HCT116 (cell line): ENCODE data around the gene KRT77. TPM values are rescaled to one million over a fixed set of nuclear protein-coding genes. Genes with fewer than 3 reads are reported as not detected.

Experiments
- ATAC-seq: fragments of 200-7000 bp; cut with Tn5 transposase; 2 replicates; pipeline ENCODE4 v1.9.1; 2020; ENCODE audit warnings: mild to moderate bottlenecking, moderate library complexity
- BruUV-seq: library from RNA; stranded (reverse); fragments of 400-500 nt; replicated peaks from 2 replicates; lab custom pipeline; 2021; lab: Mats Ljungman, UMichigan
- CTCF ChIA-PET: fragments of 300-600 bp; sonication (Branson Sonifier 250); formaldehyde crosslinking; loops from one replicate; lab custom pipeline; 2021; ENCODE audit warnings: antibody characterized with exemption; lab: Charles Lee
- POLR2A ChIA-PET: fragments of 300-600, 350-600 bp; sonication (Branson Sonifier 250); formaldehyde crosslinking; loops from one replicate; lab custom pipeline; 2021; ENCODE audit warnings: antibody characterized with exemption; lab: Charles Lee
- RAD21 ChIA-PET, 2 experiments: fragments of 300-600 bp; sonication (Branson Sonifier 250); formaldehyde crosslinking; loops; one replicate each; lab custom pipeline; 2023; ENCODE audit warnings: low total read pairs in 2 of 2; ENCODE audit not compliant: uncharacterized antibody in 2 of 2, unreplicated experiment in 2 of 2, low non-redundant PET in 1 of 2; lab: Charles Lee
- DNase-seq: peaks from one replicate; pipeline ENCODE4 v3.0.0-alpha.2; 2010; ENCODE audit warnings: low read depth, low spot score
- H2AFZ ChIP-seq: fragments of 200-600 bp; shearing (Covaris generic), sonication (generic); 2 replicates; pipeline ENCODE4 v1.6.1; 2017; ENCODE audit warnings: low read depth, mixed run types, mixed read lengths, antibody characterized with exemption, low read length; ENCODE audit not compliant: poor library complexity, severe bottlenecking
- H3K27ac ChIP-seq: 2 replicates; pipeline ENCODE4 v1.5.1; 2012; ENCODE audit warnings: low read depth, low read length
- H3K27me3 ChIP-seq: fragments of 200-600 bp; sonication (generic); 2 replicates; pipeline ENCODE4 v1.6.1; 2016; ENCODE audit warnings: mixed run types, low read length, mixed read lengths; ENCODE audit not compliant: insufficient read depth
- H3K36me3 ChIP-seq, 2 experiments: fragments of 200-500 bp in 1 of 2; fragments of 200-600 bp in 1 of 2; sonication (Bioruptor generic) in 1 of 2; sonication (generic) in 1 of 2; 2 replicates each; pipeline versions ENCODE4 v1.5.1 to v1.6.1; 2014 to 2016; ENCODE audit warnings: low read length in 2 of 2, inconsistent platforms in 1 of 2, mixed read lengths in 1 of 2, mixed run types in 1 of 2; ENCODE audit not compliant: insufficient read depth in 2 of 2, control insufficient read depth in 1 of 2
- H3K4me1 ChIP-seq, 2 experiments: fragments of 200-600 bp in 1 of 2; sonication (generic) in 1 of 2; 2 replicates each; pipeline versions ENCODE4 v1.5.1 to v1.6.1; 2012 to 2017; ENCODE audit warnings: low read length in 2 of 2, inconsistent platforms in 1 of 2, mild to moderate bottlenecking in 1 of 2, mixed read lengths in 1 of 2, mixed run types in 1 of 2, moderate library complexity in 1 of 2; ENCODE audit not compliant: insufficient read depth in 2 of 2, control insufficient read depth in 1 of 2
- H3K4me2 ChIP-seq: fragments of 200-600 bp; sonication (generic); 2 replicates; pipeline ENCODE4 v1.6.1; 2017; ENCODE audit warnings: mixed run types, low read length, mixed read lengths
- H3K4me3 ChIP-seq, 2 experiments: fragments of 200-600 bp in 1 of 2; sonication (generic) in 1 of 2; replicated peaks in 1 of 2; 2 replicates each; pipeline ENCODE4 v1.5.1; 2011 to 2016; ENCODE audit warnings: low read length in 2 of 2, control low read depth in 1 of 2, low read depth in 1 of 2, mild to moderate bottlenecking in 1 of 2, mixed read lengths in 1 of 2, mixed run types in 1 of 2
- H3K79me2 ChIP-seq: fragments of 200-600 bp; sonication (generic); 2 replicates; pipeline ENCODE4 v1.6.1; 2017; ENCODE audit warnings: mild to moderate bottlenecking, mixed run types, low read length, moderate library complexity, mixed read lengths; ENCODE audit not compliant: insufficient read depth
- H3K9ac ChIP-seq: fragments of 200-600 bp; sonication (generic); 2 replicates; pipeline ENCODE4 v1.6.1; 2016; ENCODE audit warnings: low read length, mixed read lengths
- H3K9me2 ChIP-seq: fragments of 200-600 bp; sonication (generic), shearing (Covaris generic); 2 replicates; pipeline ENCODE4 v1.6.1; 2017; ENCODE audit warnings: mixed run types, mild to moderate bottlenecking, moderate library complexity; ENCODE audit not compliant: insufficient read depth
- H3K9me3 ChIP-seq, 2 experiments: fragments of 200-500 bp in 1 of 2; fragments of 200-600 bp in 1 of 2; sonication (Bioruptor generic) in 1 of 2; sonication (generic) in 1 of 2; 2 replicates each; pipeline ENCODE4 v1.6.1; 2014 to 2017; ENCODE audit warnings: low read length in 2 of 2, mixed read lengths in 2 of 2, inconsistent platforms in 1 of 2, low read depth in 1 of 2, mild to moderate bottlenecking in 1 of 2, mixed run types in 1 of 2, moderate library complexity in 1 of 2; ENCODE audit not compliant: control insufficient read depth in 1 of 2, insufficient read depth in 1 of 2
- H4K20me1 ChIP-seq: fragments of 200-600 bp; sonication (generic), shearing (Covaris generic); 2 replicates; pipeline ENCODE4 v1.6.1; 2017; ENCODE audit warnings: mixed run types, mild to moderate bottlenecking, moderate library complexity; ENCODE audit not compliant: insufficient read depth
- CEBPB ChIP-seq: IDR thresholded peaks from 2 replicates; pipeline ENCODE4 v1.6.1; 2012; ENCODE audit warnings: low read depth
- ELF1 ChIP-seq: IDR thresholded peaks from 2 replicates; pipeline ENCODE4 v1.6.1; 2012; ENCODE audit warnings: low read depth, borderline replicate concordance
- EZH2 ChIP-seq: fragments of 200-600 bp; sonication (generic); IDR thresholded peaks from 2 replicates; pipeline ENCODE4 v1.6.1; 2017; ENCODE audit warnings: antibody characterized with exemption, mixed run types
- EZH2phosphoT487 ChIP-seq: fragments of 200-600 bp; IDR thresholded peaks from 2 replicates; pipeline ENCODE4 v1.6.1; 2018; ENCODE audit warnings: antibody characterized with exemption, borderline replicate concordance
- FOSL1 ChIP-seq: IDR thresholded peaks from 2 replicates; pipeline ENCODE4 v1.6.1; 2012; ENCODE audit warnings: low read depth
- JUND ChIP-seq: IDR thresholded peaks from 2 replicates; pipeline ENCODE4 v1.6.1; 2012
- POLR2A ChIP-seq: IDR thresholded peaks from 2 replicates; pipeline ENCODE4 v1.7.0; 2011; ENCODE audit warnings: borderline replicate concordance; ENCODE audit not compliant: insufficient read depth, insufficient read length; ENCODE audit errors: extremely low read depth
- POLR2AphosphoS5 ChIP-seq: IDR thresholded peaks from 2 replicates; pipeline ENCODE4 v1.6.1; 2011; ENCODE audit warnings: mild to moderate bottlenecking, low read depth, low read length, moderate library complexity
- RAD21 ChIP-seq: IDR thresholded peaks from 2 replicates; pipeline ENCODE4 v1.6.1; 2012; ENCODE audit warnings: low read depth, mild to moderate bottlenecking
- SRF ChIP-seq: IDR thresholded peaks from 2 replicates; pipeline ENCODE4 v1.6.1; 2012; ENCODE audit warnings: low read depth
- TCF7L2 ChIP-seq: IDR thresholded peaks from 2 replicates; pipeline ENCODE4 v1.7.0; 2011; ENCODE audit warnings: borderline replicate concordance, inconsistent platforms; ENCODE audit not compliant: insufficient read depth, insufficient read length; ENCODE audit errors: extremely low read depth
- YY1 ChIP-seq: IDR thresholded peaks from 2 replicates; pipeline ENCODE4 v1.6.1; 2011; ENCODE audit warnings: low read length, low read depth, moderate library complexity, mild to moderate bottlenecking; ENCODE audit not compliant: insufficient replicate concordance; ENCODE audit errors: extremely low read depth
- ZBTB33 ChIP-seq: IDR thresholded peaks from 2 replicates; pipeline ENCODE4 v1.6.1; 2011; ENCODE audit warnings: mild to moderate bottlenecking, low read length, moderate library complexity; ENCODE audit not compliant: insufficient replicate concordance; ENCODE audit errors: extremely low read depth
- ZFX ChIP-seq: fragments of 450-650 bp; IDR thresholded peaks from 2 replicates; pipeline ENCODE4 v1.6.1; 2017
- ZNF274 ChIP-seq: fragments of 200-500 bp; sonication (Bioruptor generic); IDR thresholded peaks from 2 replicates; pipeline ENCODE4 v1.6.1; 2014; ENCODE audit warnings: mild to moderate bottlenecking, low read depth, low read length, inconsistent platforms
- intact Hi-C: fragments of 100-400 bp; cut with micrococcal nuclease; formaldehyde crosslinking; loops from 2 replicates; pipeline ENCODE4 v1.10.0; 2022
- total RNA-seq: library from RNA; stranded (reverse); gene quantifications from one replicate; pipeline ENCODE4 v1.2.1, GENCODE V29; 2021; ENCODE audit not compliant: unreplicated experiment
- TF ChIP-seq, protein P1 (sequence below): IDR thresholded peaks from 2 replicates; pipeline ENCODE4 v1.6.1; 2012; ENCODE audit warnings: low read depth
- TF ChIP-seq, protein P2 (sequence below): IDR thresholded peaks from 2 replicates; pipeline ENCODE4 v1.6.1; 2012

The KRT77 gene
- total RNA-seq, 1 experiment from 2014 or later, result not detected

DNA sequence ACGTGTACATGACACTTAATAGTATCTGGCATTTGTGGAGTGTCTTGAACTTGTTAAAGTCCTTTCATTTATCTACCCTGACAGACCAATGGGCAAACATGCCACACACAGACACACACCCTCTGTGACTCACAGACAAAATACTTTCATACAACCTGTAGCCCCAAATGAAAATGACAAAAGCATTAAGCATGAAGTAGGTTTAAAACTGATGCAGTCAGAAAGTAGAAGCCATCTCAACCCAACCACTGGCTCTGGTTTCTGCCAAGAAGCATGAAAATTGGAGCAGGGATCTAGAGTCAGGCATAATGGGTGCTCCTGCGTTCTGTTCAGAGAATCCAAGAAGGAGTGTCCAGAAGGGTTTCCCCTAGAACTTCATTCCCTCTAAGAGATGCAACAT lies 23.1 kb upstream of the KRT77 start:
- ATAC-seq (no peak), DNase-seq (no peak)
- H3K9me3 ChIP-seq, result no peaks in the 10 kb centered on the region
- TF ChIP-seq EZH2 (no peak), SRF (no peak), ZNF274 (no peak), TCF7L2 (no peak), POLR2AphosphoS5 (no peak), POLR2A (no peak), EZH2phosphoT487 (no peak), CEBPB (no peak), JUND (no peak), ZBTB33 (no peak), YY1 (no peak), RAD21 (no peak), ZFX (no peak), FOSL1 (no peak), ELF1 (no peak)
- TF ChIP-seq, protein P1, sequence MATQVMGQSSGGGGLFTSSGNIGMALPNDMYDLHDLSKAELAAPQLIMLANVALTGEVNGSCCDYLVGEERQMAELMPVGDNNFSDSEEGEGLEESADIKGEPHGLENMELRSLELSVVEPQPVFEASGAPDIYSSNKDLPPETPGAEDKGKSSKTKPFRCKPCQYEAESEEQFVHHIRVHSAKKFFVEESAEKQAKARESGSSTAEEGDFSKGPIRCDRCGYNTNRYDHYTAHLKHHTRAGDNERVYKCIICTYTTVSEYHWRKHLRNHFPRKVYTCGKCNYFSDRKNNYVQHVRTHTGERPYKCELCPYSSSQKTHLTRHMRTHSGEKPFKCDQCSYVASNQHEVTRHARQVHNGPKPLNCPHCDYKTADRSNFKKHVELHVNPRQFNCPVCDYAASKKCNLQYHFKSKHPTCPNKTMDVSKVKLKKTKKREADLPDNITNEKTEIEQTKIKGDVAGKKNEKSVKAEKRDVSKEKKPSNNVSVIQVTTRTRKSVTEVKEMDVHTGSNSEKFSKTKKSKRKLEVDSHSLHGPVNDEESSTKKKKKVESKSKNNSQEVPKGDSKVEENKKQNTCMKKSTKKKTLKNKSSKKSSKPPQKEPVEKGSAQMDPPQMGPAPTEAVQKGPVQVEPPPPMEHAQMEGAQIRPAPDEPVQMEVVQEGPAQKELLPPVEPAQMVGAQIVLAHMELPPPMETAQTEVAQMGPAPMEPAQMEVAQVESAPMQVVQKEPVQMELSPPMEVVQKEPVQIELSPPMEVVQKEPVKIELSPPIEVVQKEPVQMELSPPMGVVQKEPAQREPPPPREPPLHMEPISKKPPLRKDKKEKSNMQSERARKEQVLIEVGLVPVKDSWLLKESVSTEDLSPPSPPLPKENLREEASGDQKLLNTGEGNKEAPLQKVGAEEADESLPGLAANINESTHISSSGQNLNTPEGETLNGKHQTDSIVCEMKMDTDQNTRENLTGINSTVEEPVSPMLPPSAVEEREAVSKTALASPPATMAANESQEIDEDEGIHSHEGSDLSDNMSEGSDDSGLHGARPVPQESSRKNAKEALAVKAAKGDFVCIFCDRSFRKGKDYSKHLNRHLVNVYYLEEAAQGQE, result no peak
- TF ChIP-seq, protein P2, sequence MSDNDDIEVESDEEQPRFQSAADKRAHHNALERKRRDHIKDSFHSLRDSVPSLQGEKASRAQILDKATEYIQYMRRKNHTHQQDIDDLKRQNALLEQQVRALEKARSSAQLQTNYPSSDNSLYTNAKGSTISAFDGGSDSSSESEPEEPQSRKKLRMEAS, result no peak
- no peaks in the 10 kb centered on the region for H3K79me2 ChIP-seq
- ChIA-PET RAD21 (no interaction called here), CTCF (no interaction called here), POLR2A (no interaction called here)
- H3K4me1 ChIP-seq, result no peaks in the 10 kb centered on the region
- no peak overlapping the region for H2AFZ ChIP-seq
- H3K4me2 ChIP-seq, result no peak overlapping the region
- no peak overlapping the region for H3K9ac ChIP-seq
- no peak overlapping the region for H3K27ac ChIP-seq
- no peaks in the 10 kb centered on the region for H3K9me2 ChIP-seq
- H4K20me1 ChIP-seq, result no peaks in the 10 kb centered on the region
- H3K36me3 ChIP-seq, result no peaks in the 10 kb centered on the region
- no peak overlapping the region for H3K4me3 ChIP-seq
- BruUV-seq, result no TSS peak
- H3K27me3 ChIP-seq, result peaks cover 35% of the 10 kb centered on the region
- intact Hi-C loops, result no loop called here
